Measurements from ENCODE around the gene SERPINB10. TPM values are rescaled to one million over a fixed set of nuclear protein-coding genes. Genes with fewer than 3 reads are reported as not detected.
"Not testable (repeated sequence)": the region's sequence is repeated elsewhere in the genome, so short reads cannot be mapped to it uniquely, and the experiment has no call there.

The SERPINB10 gene
- total RNA-seq, 4 donors from 2014 or later: 0.26 to 8.4 (median 1.4) TPM; not detected in 1

DNA sequence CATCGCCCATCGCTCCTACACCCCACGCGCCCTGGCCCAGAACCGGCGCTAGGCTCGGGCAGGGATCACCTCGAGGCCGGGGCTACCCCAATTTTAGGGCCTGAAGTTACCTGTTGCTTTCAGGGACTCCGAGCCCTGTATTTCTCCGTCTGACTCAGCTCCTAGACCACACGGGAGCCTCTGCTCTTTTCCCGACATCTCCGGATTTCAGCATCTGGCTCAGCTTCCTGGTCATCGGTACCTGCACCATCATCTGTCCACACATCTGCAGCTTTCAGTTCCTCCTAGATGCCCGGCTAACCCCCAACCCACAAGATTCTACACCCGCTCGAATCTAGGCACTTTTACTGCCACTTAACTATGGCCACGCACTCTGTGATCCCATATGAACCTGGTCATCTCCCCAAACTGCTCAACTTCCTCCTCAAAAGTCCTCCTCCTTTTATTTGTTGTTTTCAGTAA lies 29.2 kb downstream of the SERPINB10 start:
- Histone ChIP-seq H3K4me3 (peak overlapping the region; percentile 46 to 74 (median 54)), H3K36me3 (no peaks in the 10 kb centered on the region), H3K9me3 (no peaks in the 10 kb centered on the region), H3K27me3 (peaks cover 0 to 23% (median 2%) of the 10 kb centered on the region in 4 donors), H3K4me1 (peaks cover 6 to 14% (median 8%) of the 10 kb centered on the region in 3 donors), H3K27ac (peak overlapping the region in 1 of 4 donors; percentile 44)
- TF ChIP-seq POLR2A (IDR thresholded peaks at IDR 0.05): no peak
- TF ChIP-seq, protein P1, sequence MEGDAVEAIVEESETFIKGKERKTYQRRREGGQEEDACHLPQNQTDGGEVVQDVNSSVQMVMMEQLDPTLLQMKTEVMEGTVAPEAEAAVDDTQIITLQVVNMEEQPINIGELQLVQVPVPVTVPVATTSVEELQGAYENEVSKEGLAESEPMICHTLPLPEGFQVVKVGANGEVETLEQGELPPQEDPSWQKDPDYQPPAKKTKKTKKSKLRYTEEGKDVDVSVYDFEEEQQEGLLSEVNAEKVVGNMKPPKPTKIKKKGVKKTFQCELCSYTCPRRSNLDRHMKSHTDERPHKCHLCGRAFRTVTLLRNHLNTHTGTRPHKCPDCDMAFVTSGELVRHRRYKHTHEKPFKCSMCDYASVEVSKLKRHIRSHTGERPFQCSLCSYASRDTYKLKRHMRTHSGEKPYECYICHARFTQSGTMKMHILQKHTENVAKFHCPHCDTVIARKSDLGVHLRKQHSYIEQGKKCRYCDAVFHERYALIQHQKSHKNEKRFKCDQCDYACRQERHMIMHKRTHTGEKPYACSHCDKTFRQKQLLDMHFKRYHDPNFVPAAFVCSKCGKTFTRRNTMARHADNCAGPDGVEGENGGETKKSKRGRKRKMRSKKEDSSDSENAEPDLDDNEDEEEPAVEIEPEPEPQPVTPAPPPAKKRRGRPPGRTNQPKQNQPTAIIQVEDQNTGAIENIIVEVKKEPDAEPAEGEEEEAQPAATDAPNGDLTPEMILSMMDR (IDR thresholded peaks at IDR 0.05): no peak
- DNase-seq: no peak
- 59 to 62% methylated on average over 13 to 14 of the region's 19 CpGs for WGBS, 2 donors
- intact Hi-C loops (cut with DNase I): loop anchor here (10.0 kb wide), 1 partner anchor 82 kb away; no protein-coding TSS in a partner anchor

DNA sequence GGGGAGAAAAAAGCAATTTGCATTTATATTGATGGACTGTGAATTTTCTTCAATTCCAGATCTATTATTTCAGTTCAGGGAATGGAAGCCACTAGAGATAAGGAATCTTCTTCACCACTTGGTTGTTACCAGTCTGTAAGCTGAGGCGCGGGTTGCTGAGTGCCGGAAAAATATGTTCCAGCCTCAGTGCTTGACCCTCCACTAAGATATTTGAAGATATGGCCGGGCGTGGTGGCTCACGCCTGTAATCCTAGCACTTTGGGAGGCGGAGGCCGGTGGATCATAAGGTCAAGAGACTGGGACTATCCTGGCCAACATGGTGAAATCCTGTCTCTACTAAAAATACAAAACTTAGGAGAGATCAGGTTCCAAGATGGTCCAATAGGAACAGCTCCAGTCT lies 32.2 kb downstream of the SERPINB10 start:
- Histone ChIP-seq H3K9me3 (no peaks in the 10 kb centered on the region), H3K27me3 (peaks cover 0 to 29% (median 2%) of the 10 kb centered on the region in 4 donors), H3K4me1 (peaks cover 6 to 14% (median 8%) of the 10 kb centered on the region in 3 donors), H3K4me3 (no peak overlapping the region), H3K27ac (no peak overlapping the region), H3K36me3 (no peaks in the 10 kb centered on the region)
- intact Hi-C loops (cut with DNase I): no loop called here
- no peak for DNase-seq
- TF ChIP-seq, protein P1 (IDR thresholded peaks at IDR 0.05): no peak
- 95 to 98% methylated on average over 4 to 8 of the region's 8 CpGs for WGBS, 2 donors

DNA sequence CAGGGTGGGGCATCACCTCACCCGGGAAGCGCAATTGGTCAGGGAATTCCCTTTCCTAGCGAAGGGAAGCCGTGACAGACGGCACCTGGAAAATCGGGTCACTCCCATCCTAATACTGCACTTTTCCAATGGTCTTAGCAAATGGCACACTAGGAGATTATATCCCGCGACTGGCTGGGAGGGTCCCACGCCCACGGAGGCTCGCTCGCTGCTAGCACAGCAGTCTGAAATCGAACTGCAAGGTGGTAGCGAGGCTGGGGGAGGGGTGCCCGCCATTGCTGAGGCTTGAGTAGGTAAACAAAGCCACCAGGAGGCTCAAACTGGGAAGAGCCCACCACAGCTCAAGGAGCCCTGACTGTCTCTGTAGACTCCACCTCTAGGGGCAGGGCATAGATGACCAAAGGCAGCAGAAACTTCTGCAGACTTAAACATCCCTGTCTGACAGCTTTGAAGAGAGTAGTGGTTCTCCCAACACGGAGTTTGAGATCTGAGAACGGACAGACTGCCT lies 32.8 kb downstream of the SERPINB10 start:
- H3K4me3 ChIP-seq; H3K36me3 ChIP-seq; H3K27ac ChIP-seq; DNase-seq; intact Hi-C loops (cut with DNase I); H3K9me3 ChIP-seq: not testable (repeated sequence)
- WGBS, 2 donors: 84% methylated on average over 5 to 6 of the region's 17 CpGs
- Histone ChIP-seq H3K27me3 (peaks cover 0 to 35% (median 2%) of the 10 kb centered on the region in 4 donors), H3K4me1 (peaks cover 6 to 14% (median 8%) of the 10 kb centered on the region in 3 donors)

DNA sequence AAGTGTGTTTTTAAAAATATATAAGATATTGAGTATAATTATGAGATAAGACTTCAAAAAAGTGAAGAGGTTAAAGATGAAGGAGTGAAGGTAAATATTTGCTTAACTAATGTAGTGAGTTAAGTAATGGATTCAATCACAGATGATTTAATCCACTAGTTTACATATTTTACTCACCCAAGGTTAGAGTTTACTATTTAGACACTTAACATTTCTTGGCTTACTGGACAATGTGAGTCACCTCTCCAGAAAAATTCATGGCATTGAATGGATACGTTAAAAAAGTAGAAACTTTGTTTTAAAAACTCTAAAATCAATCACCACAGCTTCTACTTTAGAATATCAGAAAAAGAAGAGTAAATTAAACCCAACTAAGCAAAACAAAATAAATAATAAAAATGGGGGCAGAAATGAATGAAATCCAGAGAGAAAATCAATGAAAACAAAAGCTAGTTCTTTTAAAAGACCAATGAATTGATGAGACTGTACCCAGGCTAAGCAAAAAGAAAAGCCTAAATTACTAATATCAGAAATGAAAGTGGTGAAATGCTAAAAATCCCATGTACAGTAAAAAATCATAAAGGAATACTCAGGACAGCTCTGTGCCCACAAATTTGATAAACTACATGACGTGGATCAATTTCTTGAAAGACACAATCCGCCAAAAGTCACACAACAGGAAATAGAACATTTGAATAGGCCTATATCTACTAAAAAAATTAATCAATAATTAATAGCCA lies 39.5 kb downstream of the SERPINB10 start:
- intact Hi-C loops (cut with DNase I): no loop called here
- Histone ChIP-seq H3K4me3 (no peak overlapping the region), H3K9me3 (no peaks in the 10 kb centered on the region), H3K27me3 (peaks cover 0 to 17% (median 0%) of the 10 kb centered on the region in 4 donors), H3K36me3 (no peaks in the 10 kb centered on the region), H3K27ac (no peak overlapping the region), H3K4me1 (peaks cover 3 to 15% (median 4%) of the 10 kb centered on the region in 3 donors)
- TF ChIP-seq, protein P1 (IDR thresholded peaks at IDR 0.05): no peak
- TF ChIP-seq POLR2A (IDR thresholded peaks at IDR 0.05): no peak
- 69 to 82% methylated on average over 3 of the region's 3 CpGs for WGBS, 2 donors
- DNase-seq: no peak

DNA sequence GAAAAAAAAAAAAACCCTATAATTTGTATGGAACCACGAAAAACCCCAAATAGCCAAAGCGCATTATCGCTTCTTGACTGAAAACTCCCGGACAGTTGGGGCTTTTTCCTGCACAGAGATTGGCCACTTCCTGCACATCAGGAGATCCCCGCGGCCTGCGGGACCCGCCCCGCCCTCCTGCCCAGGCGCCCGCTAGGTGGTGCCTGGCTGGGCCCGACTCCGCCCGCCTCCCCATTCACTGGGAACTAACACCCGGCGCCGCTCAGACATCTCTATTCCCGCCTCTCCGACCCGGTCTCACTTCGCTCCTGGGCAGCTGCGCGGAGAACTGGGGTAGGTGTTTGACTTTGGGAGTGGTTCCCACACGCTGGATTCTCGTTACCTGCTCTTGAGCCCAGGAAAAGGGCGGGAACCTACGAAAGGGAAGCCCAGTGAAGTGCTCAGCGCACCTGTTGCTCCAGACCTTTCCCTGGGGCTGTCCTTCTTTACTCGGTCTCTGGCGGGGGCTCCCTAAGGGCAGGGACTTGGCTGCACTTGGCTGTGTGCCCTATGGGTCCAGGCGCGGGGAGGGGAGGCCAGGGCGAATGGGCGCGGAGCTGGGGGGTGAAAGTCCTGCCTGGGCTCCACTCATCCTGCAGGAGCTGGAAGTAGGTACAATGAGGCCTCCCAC lies 41.4 kb downstream of the SERPINB10 start, which contains the start of gene HMSD:
HMSD (plus strand) TSS at position 234 of the 670 bp plus-strand sequence. CDS start 4,155 bp downstream, outside the sequence.
- Histone ChIP-seq H3K4me1 (peaks cover 3 to 15% (median 4%) of the 10 kb centered on the region in 3 donors), H3K27me3 (peaks cover 0 to 13% (median 0%) of the 10 kb centered on the region in 4 donors), H3K4me3 (peak within 1 kb of the TSS; percentile 14 to 60 (median 37)), H3K27ac (peak within 1 kb of the TSS in 2 of 4 donors; percentile 14 to 36), H3K36me3 (no peaks in the 10 kb centered on the region), H3K9me3 (no peaks in the 10 kb centered on the region)
- intact Hi-C loops (cut with DNase I): no loop called here
- WGBS, 2 donors: 2 to 6% methylated on average over 19 of the region's 35 CpGs
- no peak for DNase-seq
- TF ChIP-seq POLR2A (IDR thresholded peaks at IDR 0.05): no peak
- TF ChIP-seq, protein P1 (IDR thresholded peaks at IDR 0.05): peak; percentile 28 to 59 (median 41)
